Endothelial cell of umbilical vein (primary cell): ENCODE results near the gene ZBTB25. TPM values are rescaled to one million over a fixed set of nuclear protein-coding genes. Genes with fewer than 3 reads are reported as not detected.

Experiments
- BruUV-seq: library from RNA; stranded (reverse); fragments of 400-500 nt; replicated peaks from 2 replicates; lab custom pipeline; 2021; lab: Mats Ljungman, UMichigan
- CTCF ChIA-PET: fragments of 300-600, 350-600 bp; sonication (Branson Sonifier 250); formaldehyde crosslinking; loops from one replicate; lab custom pipeline; 2021; ENCODE audit warnings: antibody characterized with exemption, inconsistent platforms; lab: Charles Lee
- POLR2A ChIA-PET: fragments of 300-600, 350-600 bp; sonication (Branson Sonifier 250); formaldehyde crosslinking; loops from one replicate; lab custom pipeline; 2021; ENCODE audit warnings: antibody characterized with exemption, inconsistent platforms; lab: Charles Lee
- DNase-seq: peaks from one replicate; pipeline ENCODE4 v3.0.0-alpha.2; 2011; ENCODE audit warnings: low read depth, low spot score
- FAIRE-seq: peaks from 2 replicates; lab custom pipeline; 2011; peaks lifted over from hg19 to GRCh38; lab: Jason Lieb, UNC
- H2AFZ ChIP-seq: 2 replicates; pipeline ENCODE4 v1.6.0; 2012; ENCODE audit warnings: low read depth, low read length, control low read depth, inconsistent platforms
- H3K27ac ChIP-seq: 2 replicates; pipeline ENCODE4 v1.5.1; 2011; ENCODE audit warnings: low read depth, mild to moderate bottlenecking, control low read depth, low read length, moderate library complexity; ENCODE audit not compliant: insufficient read depth
- H3K27me3 ChIP-seq, 2 experiments: 2 replicates each; pipeline versions ENCODE4 v1.6.0 to v1.6.1; 2011; ENCODE audit warnings: low read length in 2 of 2, mixed read lengths in 1 of 2; ENCODE audit not compliant: control insufficient read depth in 2 of 2, insufficient read depth in 2 of 2
- H3K36me3 ChIP-seq, 2 experiments: 2 replicates in 1 of 2; 3 replicates in 1 of 2; pipeline ENCODE4 v1.5.1; 2011; ENCODE audit warnings: low read length in 2 of 2, mild to moderate bottlenecking in 1 of 2, moderate library complexity in 1 of 2; ENCODE audit not compliant: control insufficient read depth in 2 of 2, insufficient read depth in 2 of 2; ENCODE audit errors: extremely low read depth in 1 of 2
- H3K4me1 ChIP-seq: 3 replicates; pipeline ENCODE4 v1.5.1; 2011; ENCODE audit warnings: mild to moderate bottlenecking, low read length; ENCODE audit not compliant: control insufficient read depth, insufficient read depth; ENCODE audit errors: extremely low read depth
- H3K4me2 ChIP-seq: 2 replicates; pipeline ENCODE4 v1.6.1; 2011; ENCODE audit warnings: low read length, control low read depth, mixed read lengths; ENCODE audit not compliant: insufficient read depth
- H3K4me3 ChIP-seq, 3 experiments: fragments of 200-600 bp in 1 of 3; sonication (generic), shearing (Covaris generic) in 1 of 3; replicated peaks in 1 of 3; 2 replicates each; pipeline ENCODE4 v1.5.1; 2011 to 2016; ENCODE audit warnings: control low read depth in 3 of 3, low read length in 3 of 3, mild to moderate bottlenecking in 2 of 3, inconsistent platforms in 1 of 3, low read depth in 1 of 3, moderate library complexity in 1 of 3; ENCODE audit not compliant: insufficient read depth in 1 of 3
- H3K79me2 ChIP-seq: 2 replicates; pipeline ENCODE4 v1.6.0; 2012; ENCODE audit warnings: low read length, inconsistent platforms; ENCODE audit not compliant: control insufficient read depth, insufficient read depth
- H3K9ac ChIP-seq: replicated peaks from 2 replicates; pipeline ENCODE3; 2011; ENCODE audit warnings: low read length, control low read depth; ENCODE audit not compliant: insufficient read depth; ENCODE audit errors: extremely low read depth
- H3K9me1 ChIP-seq: replicated peaks from 3 replicates; pipeline ENCODE4 v1.6.0; 2011; ENCODE audit warnings: mild to moderate bottlenecking, low read length; ENCODE audit not compliant: control insufficient read depth, insufficient read depth; ENCODE audit errors: extremely low read depth
- H3K9me3 ChIP-seq: replicated peaks from 2 replicates; pipeline ENCODE4 v1.5.1; 2012; ENCODE audit warnings: low read length, inconsistent platforms; ENCODE audit not compliant: control insufficient read depth, insufficient read depth
- H4K20me1 ChIP-seq: replicated peaks from 2 replicates; pipeline ENCODE3; 2011; ENCODE audit warnings: mild to moderate bottlenecking, low read length; ENCODE audit not compliant: control insufficient read depth, insufficient read depth; ENCODE audit errors: extremely low read depth
- EZH2 ChIP-seq: IDR thresholded peaks from 2 replicates; pipeline ENCODE4 v1.6.1; 2012; ENCODE audit warnings: borderline replicate concordance, low read depth, mild to moderate bottlenecking, moderate library complexity, low read length, inconsistent platforms; ENCODE audit not compliant: severe bottlenecking
- FOS ChIP-seq: IDR thresholded peaks from 2 replicates; pipeline ENCODE4 v1.6.1; 2011; ENCODE audit warnings: mild to moderate bottlenecking, low read length, moderate library complexity, borderline replicate concordance; ENCODE audit not compliant: insufficient read depth
- GATA2 ChIP-seq: IDR thresholded peaks from 2 replicates; pipeline ENCODE4 v1.7.0; 2011; ENCODE audit warnings: low read depth, mild to moderate bottlenecking, moderate library complexity, mixed read lengths, low read length; ENCODE audit not compliant: insufficient read length, insufficient read depth
- JUN ChIP-seq: IDR thresholded peaks from 2 replicates; pipeline ENCODE4 v1.6.1; 2011; ENCODE audit warnings: borderline replicate concordance, low read depth; ENCODE audit not compliant: insufficient read length, insufficient read depth
- MYC ChIP-seq: IDR thresholded peaks from one replicate; pipeline ENCODE4 v1.6.1; 2011; ENCODE audit warnings: mild to moderate bottlenecking, low read depth, low read length
- POLR2A ChIP-seq: IDR thresholded peaks from 2 replicates; pipeline ENCODE4 v1.6.1; 2012; ENCODE audit warnings: low read depth, mild to moderate bottlenecking, control low read depth, low read length
- POLR2AphosphoS5 ChIP-seq: IDR thresholded peaks from 2 replicates; pipeline ENCODE4 v1.6.1; 2012; ENCODE audit warnings: low read depth, mild to moderate bottlenecking, control low read depth, low read length, moderate library complexity; ENCODE audit not compliant: insufficient read depth
- dilution Hi-C: fragments of 300-500 bp; cut with MboI; formaldehyde crosslinking; loops from one replicate; pipeline ENCODE4 v1.15.0; 2019; ENCODE audit warnings: low sequenced_read_pairs; ENCODE audit not compliant: extremely low pct_ligation_motif_present
- intact Hi-C: fragments of 100-400 bp; cut with micrococcal nuclease; formaldehyde crosslinking; loops from one replicate; pipeline ENCODE4 v1.10.0; 2022
- polyA plus RNA-seq, 4 experiments: library from polyadenylated mRNA; depleted of rRNA in 3 of 4; stranded (reverse) in 3 of 4; unstranded in 1 of 4; fragments of >200 nt; gene quantifications; 2 replicates each; pipeline versions ENCODE4 v1.2.1 to v1.2.3, GENCODE V29; 2011 to 2012; ENCODE audit warnings: missing spikeins in 1 of 4
- total RNA-seq: library from RNA; stranded (reverse); gene quantifications from 2 replicates; pipeline ENCODE4 v1.2.3, GENCODE V29; 2021
- TF ChIP-seq, protein P1 (sequence below), 2 donors: IDR thresholded peaks; 1 replicate in 1 of 2; 2 replicates in 1 of 2; pipeline ENCODE4 v1.5.1; 2011; ENCODE audit warnings: low read length in 2 of 2, mild to moderate bottlenecking in 2 of 2, moderate library complexity in 2 of 2, control low read depth in 1 of 2, inconsistent platforms in 1 of 2, low read depth in 1 of 2; ENCODE audit not compliant: insufficient read depth in 1 of 2; ENCODE audit errors: extremely low read depth in 1 of 2
- TF ChIP-seq, protein P2 (sequence below): IDR thresholded peaks from 2 replicates; pipeline ENCODE4 v1.6.1; 2011; ENCODE audit not compliant: insufficient read depth, insufficient read length

ZBTB25 gene
- total and polyA plus RNA-seq, 2 donors (not counting 3 experiments of a cell fraction or from before 2014, with no cell fraction given) = 3.2 to 7.7 TPM

DNA sequence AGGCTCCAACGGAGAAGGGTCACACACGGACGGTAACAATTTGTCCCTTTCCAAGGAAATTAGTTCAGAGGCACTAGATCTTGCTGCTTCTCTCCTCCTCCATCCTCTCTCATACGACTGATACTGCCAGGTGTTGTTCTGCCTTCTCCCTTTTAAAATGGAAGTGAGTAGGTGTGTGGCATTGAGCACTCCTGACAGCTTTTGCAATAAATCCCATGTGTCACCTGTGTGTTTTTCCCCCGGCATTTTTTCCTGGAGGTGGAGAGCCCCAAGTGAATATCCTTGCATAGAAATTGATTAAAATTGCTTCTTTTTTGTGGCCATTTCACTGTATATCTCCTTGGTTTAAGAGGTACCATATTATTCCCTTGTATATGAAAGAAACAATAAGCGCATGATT lies 64.5 kb downstream of the ZBTB25 start:
- CTCF ChIA-PET = interaction anchor here (0.7 to 2.4 kb wide), 5 partner anchors 9 to 453 kb away, joined by 3 to 13 read pairs (median 3); partner anchors contain the start of gene MTHFD1
- POLR2A ChIA-PET = no interaction called here
- Histone ChIP-seq H3K27me3 (no peaks in the 10 kb centered on the region), H3K27ac (peak overlapping the region; percentile 53), H2AFZ (no peak overlapping the region), H3K9me1 (no peaks in the 10 kb centered on the region), H3K4me3 (no peak overlapping the region), H4K20me1 (no peaks in the 10 kb centered on the region), H3K4me1 (peaks cover 16% of the 10 kb centered on the region), H3K9ac (no peak overlapping the region), H3K9me3 (no peaks in the 10 kb centered on the region), H3K36me3 (peaks cover 2 to 15% of the 10 kb centered on the region in 2 experiments), H3K4me2 (no peak overlapping the region), H3K79me2 (no peaks in the 10 kb centered on the region)
- dilution Hi-C loops = no loop called here
- DNase-seq (no peak), FAIRE-seq (no peak)
- no TSS peak for BruUV-seq
- intact Hi-C loops = no loop called here
- TF ChIP-seq POLR2A (no peak), GATA2 (no peak), FOS (no peak), MYC (no peak), EZH2 (no peak), POLR2AphosphoS5 (no peak), JUN (no peak)
- TF ChIP-seq, protein P1, sequence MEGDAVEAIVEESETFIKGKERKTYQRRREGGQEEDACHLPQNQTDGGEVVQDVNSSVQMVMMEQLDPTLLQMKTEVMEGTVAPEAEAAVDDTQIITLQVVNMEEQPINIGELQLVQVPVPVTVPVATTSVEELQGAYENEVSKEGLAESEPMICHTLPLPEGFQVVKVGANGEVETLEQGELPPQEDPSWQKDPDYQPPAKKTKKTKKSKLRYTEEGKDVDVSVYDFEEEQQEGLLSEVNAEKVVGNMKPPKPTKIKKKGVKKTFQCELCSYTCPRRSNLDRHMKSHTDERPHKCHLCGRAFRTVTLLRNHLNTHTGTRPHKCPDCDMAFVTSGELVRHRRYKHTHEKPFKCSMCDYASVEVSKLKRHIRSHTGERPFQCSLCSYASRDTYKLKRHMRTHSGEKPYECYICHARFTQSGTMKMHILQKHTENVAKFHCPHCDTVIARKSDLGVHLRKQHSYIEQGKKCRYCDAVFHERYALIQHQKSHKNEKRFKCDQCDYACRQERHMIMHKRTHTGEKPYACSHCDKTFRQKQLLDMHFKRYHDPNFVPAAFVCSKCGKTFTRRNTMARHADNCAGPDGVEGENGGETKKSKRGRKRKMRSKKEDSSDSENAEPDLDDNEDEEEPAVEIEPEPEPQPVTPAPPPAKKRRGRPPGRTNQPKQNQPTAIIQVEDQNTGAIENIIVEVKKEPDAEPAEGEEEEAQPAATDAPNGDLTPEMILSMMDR (IDR thresholded peaks at IDR 0.05; ENCODE audit: extremely low read depth in 1 of 2, insufficient read depth in 1 of 2, low read depth in 1 of 2, low read length in 2 of 2) = no peak
- TF ChIP-seq, protein P2, sequence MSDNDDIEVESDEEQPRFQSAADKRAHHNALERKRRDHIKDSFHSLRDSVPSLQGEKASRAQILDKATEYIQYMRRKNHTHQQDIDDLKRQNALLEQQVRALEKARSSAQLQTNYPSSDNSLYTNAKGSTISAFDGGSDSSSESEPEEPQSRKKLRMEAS = no peak
